Activated CD8-positive, alpha-beta memory T cell treated with anti-CD3 and anti-CD28 coated beads, Interleukin-2, amount 50 U/mL, for 24 hours (primary cell): ENCODE measurements around the gene CLUH.
"Not testable (repeated sequence)": the region's sequence is repeated elsewhere in the genome, so short reads cannot be mapped to it uniquely, and the experiment has no call there.

ENCODE experiments used
- DNase-seq: peaks from one replicate; pipeline ENCODE4 v3.0.0-alpha.2; 2020; ENCODE audit errors: extremely low read depth

Gene CLUH

DNA sequence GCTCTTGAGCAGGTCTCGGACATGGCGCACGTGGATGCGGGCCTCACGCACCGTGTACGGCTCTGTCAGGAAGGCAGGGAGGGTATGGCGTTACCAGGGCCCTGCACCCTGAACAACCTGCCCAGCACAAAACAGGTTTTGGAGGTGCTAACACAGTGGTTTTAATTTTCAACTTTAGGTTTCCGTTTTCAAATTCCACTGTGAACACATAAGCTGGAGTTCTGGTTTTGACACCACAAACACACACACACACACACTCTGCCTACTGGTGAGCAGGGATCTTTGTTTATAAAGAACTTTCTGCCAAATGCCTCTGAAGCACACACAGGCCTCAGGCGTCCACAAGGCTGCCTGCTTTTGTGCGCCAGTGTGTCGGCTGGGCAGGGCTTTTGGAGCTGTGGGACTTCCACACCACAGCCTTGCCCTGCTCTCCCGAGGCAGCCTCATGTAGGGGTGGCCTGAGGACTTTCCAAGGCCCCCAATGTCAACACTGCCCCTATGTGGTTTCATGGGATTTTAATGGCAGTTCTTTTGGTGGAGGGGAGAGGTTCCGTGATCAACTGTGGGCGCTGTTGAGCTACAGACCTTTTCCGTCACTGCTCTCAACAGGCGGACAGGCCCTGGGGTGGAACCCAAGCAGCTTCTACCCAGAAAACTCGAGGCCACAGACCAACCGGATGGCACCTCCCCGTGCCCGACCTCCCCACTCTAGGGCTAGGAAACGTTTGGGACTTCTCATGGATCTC, 9.4 kb downstream of the CLUH start:
- no peak for DNase-seq

DNA sequence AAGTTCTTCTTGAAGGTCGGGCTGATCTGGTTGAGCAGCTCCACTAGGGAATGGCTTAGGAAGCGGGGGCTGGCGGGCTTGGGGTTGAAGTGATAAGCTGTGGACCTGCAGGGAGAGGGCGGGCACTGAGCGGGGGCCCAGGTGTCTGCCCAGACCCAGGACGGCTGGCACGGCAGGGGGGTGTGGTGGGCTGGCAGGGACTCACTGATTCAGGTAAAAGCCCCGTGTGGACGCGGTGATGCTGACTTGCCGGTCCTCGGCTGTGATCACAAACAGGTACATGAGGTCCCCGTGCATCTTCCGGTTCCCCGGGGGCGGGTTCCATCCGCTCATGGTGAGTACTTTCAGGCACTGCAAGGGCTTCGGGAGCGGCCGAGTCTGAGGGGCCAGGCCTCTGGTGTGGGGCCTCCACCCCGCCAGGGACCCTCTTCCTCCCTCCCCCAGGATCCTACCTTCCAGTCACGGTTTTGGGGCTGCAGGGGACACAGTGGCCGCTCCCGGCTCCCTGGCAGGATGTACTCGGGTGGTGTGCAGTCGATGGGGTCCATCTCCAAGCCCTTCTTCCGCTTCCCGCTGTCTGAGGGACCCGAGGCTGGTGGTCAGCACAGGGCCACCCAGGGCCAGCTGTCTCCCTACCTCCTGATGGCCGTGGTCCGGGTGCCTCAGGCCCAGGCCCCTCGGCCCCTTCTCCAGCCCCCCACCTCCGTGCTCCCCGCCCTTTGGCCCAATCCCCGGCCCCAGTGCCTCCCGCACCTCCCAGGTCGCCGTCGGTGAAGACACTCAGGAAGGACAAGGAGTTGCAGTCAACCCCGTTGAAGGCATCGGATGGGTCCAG, 10.2 kb downstream of the CLUH start:
- no peak for DNase-seq

DNA sequence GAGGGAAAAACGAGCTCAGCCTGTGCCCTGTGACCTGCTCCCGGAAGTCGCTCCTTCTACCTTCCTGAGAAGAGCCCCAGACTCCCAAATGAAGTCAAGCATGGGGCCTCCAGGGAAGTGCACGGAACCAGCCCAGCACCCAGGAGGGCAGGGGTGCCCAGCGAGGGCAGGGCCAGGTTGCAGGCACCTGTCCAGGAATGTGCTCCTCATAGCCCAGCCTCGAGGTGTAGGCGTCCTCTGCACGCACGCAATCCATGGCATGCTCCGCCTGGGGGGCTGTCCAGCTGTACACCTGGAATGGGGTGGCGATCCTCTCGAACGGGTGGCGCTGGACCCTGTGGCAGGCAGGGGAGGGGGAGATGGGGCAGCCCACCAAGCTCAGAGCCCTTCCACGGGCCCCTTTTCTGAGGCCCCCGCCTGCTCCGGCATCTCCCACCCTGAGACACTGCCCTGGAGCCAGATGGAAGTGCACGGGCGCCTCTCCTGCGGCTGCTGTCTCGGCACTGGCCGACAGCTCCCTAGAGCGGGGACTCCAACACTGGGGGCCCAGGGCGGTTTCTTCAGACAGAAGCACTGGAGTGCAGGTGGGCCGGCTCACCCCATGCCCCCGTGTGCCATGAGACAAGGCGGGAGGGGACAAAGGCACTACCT, 10.9 kb downstream of the CLUH start:
- DNase-seq, result no peak

DNA sequence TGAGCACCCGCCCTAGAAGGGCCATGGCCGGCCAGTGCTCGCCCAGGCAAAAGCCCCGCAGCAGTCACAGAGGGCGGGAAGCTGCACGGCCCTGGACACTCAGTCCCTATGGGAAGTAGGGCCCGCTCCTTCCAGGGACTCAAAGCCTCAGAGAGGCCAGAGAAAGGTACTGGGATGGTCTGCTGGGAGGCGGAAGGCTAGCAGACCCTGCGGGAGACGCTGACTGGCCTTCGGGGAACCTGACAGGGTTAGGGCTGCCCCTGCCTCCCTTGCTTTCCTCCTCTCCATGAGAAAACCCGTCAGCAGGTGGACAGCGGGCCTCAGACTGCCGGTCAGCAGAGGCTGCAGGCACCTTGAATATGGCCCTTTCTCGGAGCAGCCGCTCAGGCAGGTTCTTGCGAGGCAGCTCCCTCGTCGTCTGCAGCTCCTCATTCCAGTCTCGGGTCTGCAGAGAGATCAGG, 11.5 kb downstream of the CLUH start:
- DNase-seq, result no peak

DNA sequence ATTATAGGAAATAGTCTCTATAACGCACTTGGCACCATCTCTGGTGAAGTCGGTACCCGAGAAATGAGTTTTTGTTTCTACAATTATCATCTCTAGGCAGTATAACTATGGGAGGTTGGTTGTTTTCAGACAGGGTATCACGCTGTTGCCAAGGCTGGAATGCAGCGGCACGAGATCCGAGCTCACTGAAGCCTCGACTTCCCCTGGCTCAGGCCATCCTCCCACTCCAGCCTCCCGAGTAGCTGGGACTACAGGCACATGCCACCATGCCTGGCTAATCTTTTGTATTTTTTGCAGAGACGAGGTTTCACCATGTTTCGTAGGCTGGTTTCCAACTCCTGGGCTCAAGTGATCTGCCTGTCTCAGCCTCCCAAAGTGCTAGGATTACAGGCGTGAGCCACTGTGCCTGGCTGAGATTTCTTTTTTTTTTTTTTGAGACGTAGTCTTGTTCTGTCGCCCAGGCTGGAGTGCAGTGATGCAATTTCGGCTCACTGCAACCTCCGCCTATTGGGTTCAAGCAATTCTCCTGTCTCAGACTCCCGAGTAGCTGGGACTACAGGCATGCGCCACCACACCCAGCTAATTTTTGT, 12.3 kb downstream of the CLUH start:
- not testable (repeated sequence) for DNase-seq

DNA sequence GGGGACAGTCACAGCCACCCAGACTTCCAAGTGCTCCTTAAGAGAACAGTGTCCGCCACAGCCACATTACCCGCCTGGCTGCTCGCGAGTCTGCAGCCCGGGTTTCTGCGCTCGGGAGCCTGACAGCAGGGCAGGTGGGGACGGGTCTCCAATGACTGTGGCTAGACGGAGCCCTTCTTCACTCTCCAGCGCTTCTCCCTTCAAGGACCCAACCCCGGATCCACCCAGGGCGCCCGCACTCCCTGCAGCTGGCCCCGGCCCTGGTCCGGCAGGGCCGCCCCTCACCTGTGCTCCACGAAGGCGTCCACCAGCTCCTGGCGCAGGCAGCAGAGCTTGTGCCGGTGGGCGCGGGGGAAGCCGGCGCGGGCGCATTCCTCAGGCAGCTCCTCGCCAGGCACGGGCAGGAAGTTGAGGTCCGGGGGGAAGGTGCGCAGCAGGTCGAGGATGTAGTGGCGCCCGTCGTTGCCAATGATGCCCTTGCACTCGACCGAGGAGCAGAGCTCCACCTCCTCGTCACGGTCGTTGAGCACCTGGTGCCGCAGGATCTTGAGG, 13.9 kb downstream of the CLUH start:
- DNase-seq, result no peak

DNA sequence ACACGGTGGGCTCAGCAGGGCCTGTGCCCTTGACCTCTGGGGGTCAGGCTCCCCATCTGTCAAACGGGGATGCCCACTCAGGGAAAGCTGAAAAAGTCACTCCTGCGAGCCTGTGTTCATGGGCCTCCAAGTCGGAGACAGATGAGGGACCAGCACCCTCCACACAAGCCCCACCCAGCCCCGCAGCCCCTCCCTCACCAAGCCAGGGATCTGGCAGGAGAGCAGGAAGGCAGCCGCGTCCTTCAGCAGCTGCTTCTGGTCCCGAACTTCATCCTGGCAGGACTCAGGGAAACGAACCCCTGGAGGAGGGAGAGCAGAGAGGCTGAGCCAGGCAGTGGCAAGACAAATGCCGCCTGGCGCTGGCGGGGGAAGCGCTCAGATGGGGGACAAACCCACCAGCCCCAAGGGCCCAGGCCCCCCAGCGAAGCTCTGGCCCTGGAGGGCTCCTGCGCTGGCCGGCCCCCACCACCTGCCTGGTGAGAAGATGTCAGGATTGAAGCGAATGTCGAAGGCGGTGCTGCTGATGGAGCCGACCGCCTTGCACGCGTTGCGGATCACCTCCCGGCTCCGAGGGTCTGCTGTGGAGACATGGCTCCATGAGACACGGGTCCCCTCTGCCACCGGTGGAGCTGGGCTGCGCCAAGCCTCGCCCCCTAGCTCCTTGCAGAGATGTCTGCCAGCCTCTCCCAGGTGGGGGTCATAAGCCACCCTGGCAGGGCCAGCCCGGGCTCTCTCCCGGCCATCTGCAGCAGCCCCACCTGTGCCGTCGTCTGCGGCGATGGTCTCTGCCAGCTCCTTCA, 15.4 kb downstream of the CLUH start:
- no peak for DNase-seq

DNA sequence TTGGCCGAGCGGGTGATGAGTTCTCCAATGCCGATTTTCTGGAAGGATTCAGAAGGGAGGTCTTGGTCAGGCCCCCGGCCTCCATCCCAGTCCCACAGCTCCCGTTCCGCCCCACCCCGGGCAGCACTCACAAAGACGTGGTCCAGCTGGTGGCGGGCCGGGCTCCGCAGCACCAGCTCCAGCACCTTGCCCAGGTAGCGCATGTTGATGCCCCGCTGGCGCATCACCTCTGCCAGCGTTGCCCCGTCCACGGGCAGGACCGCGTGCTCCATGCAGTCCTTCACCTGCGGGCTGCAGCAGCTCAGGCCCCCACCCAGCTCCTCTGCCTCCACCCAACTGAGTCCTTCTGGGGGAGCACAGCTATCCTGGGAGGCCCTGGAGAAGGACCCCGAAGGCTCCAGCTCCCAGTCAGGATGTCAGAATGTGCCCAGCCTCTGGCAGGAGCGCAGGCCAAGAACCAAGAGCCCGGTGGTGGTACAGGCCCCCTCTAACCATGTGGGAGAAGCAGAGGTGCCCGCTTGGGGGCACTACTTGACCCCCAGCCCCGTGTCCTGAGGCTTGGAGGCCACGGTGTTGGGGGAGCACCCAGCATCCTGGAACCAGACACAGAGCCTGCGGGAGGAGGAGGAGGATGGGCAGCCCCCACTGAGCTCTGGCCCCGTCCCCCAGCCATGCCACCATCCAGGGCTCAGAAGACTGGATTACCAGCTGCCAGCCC, 16.2 kb downstream of the CLUH start:
- no peak for DNase-seq

DNA sequence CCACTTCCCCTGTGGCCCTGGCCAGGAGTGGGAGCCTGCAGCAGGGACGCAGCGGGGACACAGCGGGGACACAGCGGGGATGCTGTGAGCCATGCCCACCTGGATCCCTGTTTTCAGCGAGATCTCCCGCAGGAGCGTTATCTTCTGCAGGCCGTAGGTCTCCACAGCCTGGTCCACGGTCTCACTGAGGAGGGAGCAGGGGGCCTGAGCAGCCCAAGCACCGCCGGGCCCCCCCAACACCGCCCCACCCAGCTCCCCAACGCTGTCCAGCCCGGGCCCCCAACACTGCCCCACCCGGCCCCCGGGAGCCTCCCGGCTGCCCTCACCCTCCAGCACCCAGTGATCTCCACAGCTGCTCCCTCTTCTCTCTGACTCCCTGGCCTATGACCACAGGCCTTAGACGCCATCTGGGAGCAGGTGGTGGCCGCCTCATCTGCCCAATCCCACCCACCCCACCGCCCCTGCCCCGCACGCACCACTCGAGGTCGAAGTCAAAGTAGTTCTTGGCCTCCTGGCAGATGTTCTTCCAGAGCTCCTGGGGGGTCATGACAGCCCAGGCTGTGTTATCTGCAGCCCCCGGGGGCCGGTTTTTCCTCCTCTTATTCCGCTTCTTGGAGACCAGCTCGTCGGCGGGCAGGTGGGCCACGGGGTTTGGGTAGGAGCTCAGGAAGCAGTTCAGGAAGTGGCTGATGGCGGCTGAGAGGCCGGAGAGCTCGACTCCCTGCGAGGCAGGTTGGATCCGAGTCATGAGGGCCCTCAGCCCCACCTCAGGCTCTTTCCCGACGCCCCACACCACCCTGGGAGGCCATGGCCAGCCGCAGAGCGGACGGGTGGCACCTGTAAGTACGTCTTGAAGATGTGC, 17.0 kb downstream of the CLUH start:
- no peak for DNase-seq

DNA sequence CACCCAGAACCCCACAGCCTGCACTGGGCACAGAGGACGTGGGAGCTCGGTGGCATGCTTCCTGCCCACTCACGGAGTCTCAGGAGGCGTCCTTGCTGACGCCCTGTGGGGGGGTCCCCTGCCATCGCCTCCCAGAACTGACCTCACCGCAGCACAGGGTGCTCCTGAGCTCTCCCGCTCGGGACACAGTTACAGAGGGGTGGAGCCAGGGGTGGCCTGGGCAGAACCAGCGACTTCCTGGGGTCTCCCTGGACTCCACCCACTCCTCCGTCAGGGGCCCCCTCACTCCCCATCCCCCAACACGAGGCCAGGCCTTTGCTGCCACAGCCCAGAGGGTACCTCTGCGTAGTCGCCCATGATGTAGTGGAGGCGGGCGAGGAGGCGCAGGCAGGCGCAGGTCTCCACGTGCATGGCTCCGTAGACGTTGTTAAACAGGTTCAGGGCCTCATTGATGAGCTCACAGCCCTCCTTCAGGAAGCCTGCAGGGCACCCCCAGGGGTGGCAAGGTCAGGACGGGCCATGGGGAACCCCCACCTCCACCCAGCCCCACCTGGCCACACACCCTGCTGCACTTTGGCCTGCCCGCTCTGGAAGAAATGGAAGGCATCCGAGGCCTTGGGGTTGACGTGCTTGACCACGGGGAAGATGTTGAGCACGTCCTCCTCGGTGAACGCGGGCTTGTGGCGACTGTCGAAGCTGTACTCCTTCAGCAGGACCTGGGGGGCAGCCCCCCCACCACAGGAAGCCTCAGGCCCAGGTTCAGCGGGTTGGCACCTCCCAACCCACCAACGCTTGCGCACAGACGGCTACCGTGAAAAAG, 17.8 kb downstream of the CLUH start:
- DNase-seq, result no peak

DNA sequence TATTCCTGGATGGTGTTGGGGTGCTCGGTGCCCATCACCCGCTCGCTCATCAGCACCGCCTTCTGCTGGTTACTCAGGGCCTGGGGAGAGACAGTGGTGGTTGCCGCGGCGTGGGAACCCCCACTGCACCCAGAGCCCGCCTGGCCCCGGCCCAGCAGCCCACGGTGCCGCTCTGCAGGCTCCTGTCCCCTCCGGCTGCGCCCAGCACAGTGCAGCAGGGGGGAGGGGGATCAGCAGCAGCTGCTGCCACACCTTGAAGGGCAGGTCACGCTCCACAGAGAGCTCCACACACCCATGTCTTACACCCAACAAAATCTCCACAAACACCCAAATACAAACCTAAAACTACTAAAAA, 18.8 kb downstream of the CLUH start:
- no peak for DNase-seq

DNA sequence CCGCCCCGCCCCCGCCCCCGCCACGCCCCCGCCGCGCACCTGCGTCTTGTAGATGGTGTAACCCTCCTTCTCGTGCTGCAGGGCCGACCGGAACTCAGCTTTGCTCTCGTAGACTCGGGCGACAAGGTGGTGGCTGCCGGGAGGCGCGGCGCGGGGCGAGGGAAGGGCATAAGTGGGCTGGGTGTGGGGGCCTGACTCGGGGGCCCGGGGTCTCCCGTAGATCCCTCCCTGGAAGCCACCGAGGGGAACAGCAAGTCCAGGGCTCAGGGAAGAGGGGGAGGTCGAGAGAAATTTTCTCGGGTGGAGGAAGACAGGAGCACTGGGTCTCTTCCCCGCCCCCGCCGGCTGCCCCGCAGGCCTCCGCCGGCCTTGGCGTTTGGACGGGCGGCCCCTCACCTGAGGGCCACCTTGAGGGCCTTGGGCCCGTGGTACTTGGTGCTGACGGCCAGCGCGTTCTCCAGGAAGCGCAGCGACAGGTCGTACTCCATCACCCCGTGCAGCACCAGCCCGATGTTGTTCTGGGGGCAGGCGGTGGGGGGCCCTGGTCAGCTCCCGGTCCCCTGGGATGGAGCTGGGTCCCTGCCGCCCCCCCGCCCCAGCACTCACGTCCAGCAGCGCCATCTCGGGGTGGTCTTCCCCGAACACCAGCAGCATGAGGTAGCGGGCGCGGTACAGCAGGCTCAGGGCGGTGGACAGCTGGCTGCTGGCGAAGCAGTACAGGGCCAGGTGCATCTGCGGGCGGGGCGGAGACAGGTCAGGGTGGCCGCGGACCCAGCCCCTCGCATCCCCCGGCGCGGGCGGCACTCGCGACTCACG, 19.4 kb downstream of the CLUH start:
- no peak for DNase-seq

DNA sequence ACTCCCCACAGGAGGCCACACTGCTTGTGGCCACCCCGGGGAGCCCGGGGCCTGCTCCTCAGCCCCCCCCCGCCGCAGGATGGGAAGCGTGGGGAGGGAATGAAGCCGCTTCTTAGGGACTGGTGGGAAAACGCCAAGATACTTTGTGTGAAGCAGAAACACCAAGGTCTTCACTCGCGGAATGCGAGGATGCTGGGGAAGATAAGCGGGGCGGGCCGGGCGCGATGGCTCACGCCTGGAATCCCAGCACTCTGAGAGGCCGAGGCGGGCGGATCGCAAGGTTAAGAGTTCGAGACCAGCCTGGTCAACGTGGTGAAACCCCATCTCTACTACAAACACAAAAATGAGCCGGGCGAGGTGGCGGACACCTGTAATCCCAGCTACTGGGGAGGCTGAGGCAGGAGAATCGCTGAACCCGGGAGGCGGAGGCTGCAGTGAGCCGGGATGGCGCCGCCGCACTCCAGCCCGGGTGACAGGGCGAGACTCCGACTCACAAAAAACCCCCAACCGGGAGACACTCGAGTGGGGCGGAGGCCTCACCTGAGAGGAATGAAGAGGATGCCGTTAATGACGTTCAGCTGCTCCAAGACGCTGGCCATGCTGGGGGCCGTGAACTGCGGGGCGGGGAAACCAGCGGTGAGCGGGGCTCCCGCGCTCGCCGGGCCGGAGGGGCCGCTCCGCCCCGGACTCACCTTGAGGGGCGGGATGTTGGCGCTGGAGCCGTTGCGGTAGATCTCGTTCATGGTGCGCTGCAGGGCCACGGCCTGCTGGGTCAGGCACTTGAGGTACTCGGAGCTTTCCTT, 20.3 kb downstream of the CLUH start:
- no peak for DNase-seq

DNA sequence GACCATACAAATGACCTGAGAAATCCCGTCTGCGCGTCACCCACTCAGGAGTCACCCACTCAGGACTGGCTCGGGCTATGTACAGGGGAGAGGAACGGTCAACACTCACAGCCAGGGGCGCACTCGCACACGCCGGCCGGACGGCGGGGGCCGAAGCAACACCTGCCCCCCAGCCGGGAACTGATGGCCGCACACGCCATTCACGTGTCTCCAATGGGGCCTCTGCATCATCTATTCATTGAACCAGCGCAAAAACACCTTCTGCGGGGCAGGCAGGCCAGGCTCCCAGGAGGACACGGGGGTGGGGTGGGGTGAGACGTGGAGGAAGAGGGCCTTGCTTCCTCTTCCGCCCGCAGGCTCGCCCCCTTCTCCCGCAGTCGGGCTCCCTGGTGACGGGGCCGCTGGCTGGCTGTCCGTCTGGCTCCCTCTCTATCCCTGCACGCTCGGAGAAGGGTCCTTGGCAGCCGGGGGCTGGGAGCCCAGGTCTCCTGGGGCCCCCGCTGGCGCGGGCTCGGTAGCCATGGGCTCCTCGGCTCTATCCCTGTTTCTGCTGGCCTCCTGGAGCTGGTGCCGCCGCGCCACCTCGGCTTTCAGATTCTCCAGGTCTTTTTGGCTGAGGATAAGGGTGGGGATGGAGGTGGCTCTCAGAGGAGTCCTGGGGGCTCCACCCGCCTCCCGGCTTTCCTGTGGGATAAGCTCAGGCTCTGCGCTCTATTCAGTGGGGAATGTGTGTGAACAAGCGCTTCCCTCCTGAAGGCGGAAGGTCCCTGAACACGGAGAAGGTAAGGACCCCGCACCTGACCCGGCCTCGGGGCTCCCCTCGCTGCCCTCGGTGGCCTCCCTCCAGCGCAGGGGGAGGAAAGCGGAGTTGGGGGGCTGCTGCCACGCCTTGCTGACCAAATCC, 21.1 kb downstream of the CLUH start:
- no peak for DNase-seq

DNA sequence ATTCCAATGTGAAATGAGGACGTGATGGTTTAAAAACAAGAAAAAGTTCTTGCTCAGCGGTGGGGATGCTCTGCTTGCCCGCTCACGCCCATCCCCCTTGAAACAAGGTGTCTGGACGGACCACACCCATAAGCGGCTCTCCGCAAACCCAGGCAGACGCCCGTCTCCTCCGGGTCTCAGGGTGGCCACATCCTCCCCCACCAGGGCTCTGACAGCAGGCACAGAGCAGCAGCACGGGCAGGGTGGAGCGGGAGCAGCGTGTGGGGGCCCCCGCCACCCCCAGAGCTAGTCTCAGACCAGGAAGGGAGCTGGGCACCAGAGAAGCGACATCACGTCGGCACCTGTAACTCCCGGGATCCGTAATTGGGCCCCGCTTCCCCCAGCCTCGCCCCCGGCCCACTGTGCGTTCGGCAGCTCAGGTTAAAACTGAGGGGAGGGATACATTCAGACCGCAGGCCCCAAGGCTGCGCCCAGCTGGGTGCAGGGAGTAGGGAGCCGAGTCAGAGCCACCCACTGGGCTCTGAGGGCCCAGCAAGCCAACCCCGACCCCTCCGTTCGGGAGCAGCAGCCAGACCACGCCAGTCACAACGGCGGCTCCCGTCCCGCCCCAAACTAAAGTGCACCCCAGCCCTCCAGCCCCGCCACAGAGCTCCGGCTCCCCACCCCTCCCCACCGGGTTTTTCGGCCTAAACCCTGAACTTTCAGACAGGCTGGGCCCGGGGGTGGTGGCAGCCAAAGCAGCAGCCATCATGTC, 22.0 kb downstream of the CLUH start:
- DNase-seq, result no peak
